ENCODE measurements around the gene WT1. TPM values are rescaled to one million over a fixed set of nuclear protein-coding genes. Genes with fewer than 3 reads are reported as not detected.

Gene WT1
- total and polyA plus RNA-seq, 2 of the 8 experiments (the other 6 are each of a cell fraction or from before 2014, with no cell fraction given), result 0.05 to 0.17 TPM

DNA sequence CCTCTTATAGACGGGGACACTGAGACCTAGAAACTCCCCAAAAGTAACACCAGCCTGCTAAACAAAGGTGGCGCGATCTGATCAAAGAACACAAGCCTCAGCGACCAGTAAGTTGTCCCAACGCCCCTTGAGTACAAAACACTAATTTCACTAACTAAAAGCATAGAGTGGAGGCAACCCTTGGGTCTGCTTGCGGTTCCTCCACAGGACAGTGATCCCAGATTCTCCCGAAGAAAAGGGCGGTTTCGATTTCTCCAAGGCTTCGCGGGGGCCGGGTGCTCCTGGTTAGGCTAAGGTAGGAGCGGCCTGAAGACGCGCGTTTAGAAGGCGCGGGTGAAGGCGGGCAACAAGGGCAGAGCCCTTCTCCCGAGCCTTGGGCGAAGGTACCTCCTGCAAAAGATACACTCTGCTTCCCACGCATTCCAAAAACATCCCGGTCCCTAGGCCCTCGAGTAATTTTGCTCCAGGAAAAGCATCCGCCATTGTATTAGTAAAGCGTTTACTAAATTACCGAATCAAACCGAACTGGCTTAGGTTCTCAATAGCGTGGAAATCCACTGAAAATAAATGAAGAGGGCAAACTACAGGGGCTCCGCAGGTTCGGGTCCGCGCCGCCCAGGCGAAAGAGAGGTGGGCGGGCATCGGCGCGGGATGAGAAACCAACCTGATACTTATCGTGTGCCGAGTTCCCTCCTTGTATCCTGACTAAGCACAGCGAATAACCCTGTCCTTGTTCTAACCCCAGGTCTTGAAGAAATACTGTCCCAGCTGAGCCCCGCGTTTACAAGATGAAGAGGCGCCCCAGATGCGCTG is 2.0 kb downstream of the WT1 start:
- Histone ChIP-seq H3K56ac (replicated peaks; ENCODE audit: insufficient read length, low read depth, low read length) (no peak overlapping the region), H3K4me2 (ENCODE audit: insufficient read depth in 1 of 2, low read depth in 2 of 2, low read length in 2 of 2) (peak overlapping the region; percentile 55 to 86; a peak in 2 of 4 replicates), H3K23me2 (ENCODE audit: low read depth, low read length) (peaks cover 14% of the 10 kb centered on the region; the same call in 1 of the 2 replicates), H2AFZ (ENCODE audit: low read length) (no peak overlapping the region), H4K91ac (replicated peaks; ENCODE audit: insufficient read length, low read length) (no peak overlapping the region), H4K8ac (ENCODE audit: extremely low read depth, insufficient read depth, low read length) (no peak overlapping the region), H3K79me2 (ENCODE audit: control insufficient read depth in 1 of 2, insufficient read depth in 2 of 2, low read length in 2 of 2) (no peaks in the 10 kb centered on the region), H2BK120ac (replicated peaks; ENCODE audit: low read depth, low read length) (no peak overlapping the region), H3K36me3 (ENCODE audit: control insufficient read depth in 2 of 4, insufficient read depth in 4 of 4, low read length in 3 of 4) (peaks cover 0 to 9% (median 0%) of the 10 kb centered on the region in 4 experiments; a peak in 1 of 8 replicates), H3K9me3 (ENCODE audit: insufficient read depth in 2 of 2, low read depth in 1 of 2, low read length in 1 of 2) (no peaks in the 10 kb centered on the region), H3K4ac (replicated peaks; ENCODE audit: insufficient read length, low read depth, low read length) (no peak overlapping the region), H3K23ac (ENCODE audit: insufficient read length) (no peak overlapping the region), H3K4me3 (ENCODE audit: extremely low read depth in 1 of 4, insufficient read depth in 2 of 4, low read depth in 3 of 4, low read length in 4 of 4) (no peak overlapping the region; a peak in 2 of 8 replicates), H3K9ac (replicated peaks in 1 of 4; ENCODE audit: extremely low read depth in 1 of 4, low read depth in 3 of 4, low read length in 3 of 4) (no peak overlapping the region), H4K5ac (ENCODE audit: insufficient read length, low read depth, low read length) (no peak overlapping the region), H3K27me3 (replicated peaks in 1 of 4; ENCODE audit: control insufficient read depth in 3 of 4, extremely low read depth in 1 of 4, insufficient read depth in 3 of 4, low read length in 3 of 4) (peaks cover 96 to 100% (median 100%) of the 10 kb centered on the region in 4 experiments), H2BK12ac (ENCODE audit: low read depth, low read length) (peak overlapping the region; percentile 75; the same call in 1 of the 2 replicates), H2BK20ac (ENCODE audit: low read length) (0 out of 2 replicates have a peak overlapping the region, but pooled peaks have one; percentile 18), H3K14ac (ENCODE audit: insufficient read length) (no peak overlapping the region), H3K18ac (ENCODE audit: extremely low read depth, low read length) (no peak overlapping the region), H3K4me1 (replicated peaks in 1 of 4; ENCODE audit: control insufficient read depth in 3 of 4, insufficient read depth in 4 of 4, low read length in 3 of 4) (peaks cover 0 to 33% (median 13%) of the 10 kb centered on the region in 4 experiments; a peak in 6 of 7 replicates), H3K27ac (ENCODE audit: low read depth, low read length) (no peak overlapping the region), H4K20me1 (replicated peaks in 1 of 2; ENCODE audit: control insufficient read depth in 1 of 2, insufficient read depth in 2 of 2, low read length in 2 of 2) (peaks cover 13 to 26% of the 10 kb centered on the region in 2 experiments), H2AK5ac (ENCODE audit: low read depth, low read length) (no peak overlapping the region), H3K79me1 (ENCODE audit: low read depth, low read length) (no peaks in the 10 kb centered on the region), H2BK5ac (ENCODE audit: low read depth, low read length) (no peak overlapping the region), H2BK15ac (ENCODE audit: low read length) (peak overlapping the region; percentile 92; the same call in 1 of the 2 replicates)
- CTCF ChIA-PET (ENCODE audit: partially characterized antibody), result interaction anchor here (1.0 to 1.2 kb wide), 4 partner anchors 12 to 109 kb away, joined by 3 to 4 read pairs (median 4); no protein-coding TSS in a partner anchor
- POLR2A ChIA-PET (ENCODE audit: partially characterized antibody), result interaction anchor here (0.6 kb wide), 1 partner anchor 81 kb away, joined by 4 read pairs; no protein-coding TSS in a partner anchor
- WGBS, 2 experiments (ENCODE audit: extremely low coverage in 1 of 2, insufficient coverage in 1 of 2, insufficient read length in 1 of 2, insufficient replicate concordance in 2 of 2, low coverage in 1 of 2, low lambda C conversion rate in 2 of 2, missing lambda C conversion rate in 1 of 2), result 8% methylated on average over 41 of the region's 46 CpGs; no CpG with 5 or more reads in 1 of the 2 experiments
- DNase-seq (ENCODE audit: low read depth in 1 of 2, low spot score in 2 of 2) (peak in 1 of 2 experiments; percentile 50), FAIRE-seq (no peak)
- TF ChIP-seq GTF2F1 (IDR thresholded peaks at IDR 0.05; ENCODE audit: borderline replicate concordance, low read depth, low read length) (no peak), ASH2L (IDR thresholded peaks at IDR 0.05; ENCODE audit: low read length) (peak; percentile 9), PHF8 (conservative IDR thresholded peaks at IDR 0.05; ENCODE audit: low read depth, low read length) (no peak), POLR2AphosphoS5 (IDR thresholded peaks at IDR 0.05; ENCODE audit: low read depth, low read length) (no peak), KDM5A (IDR thresholded peaks at IDR 0.05; ENCODE audit: low read length) (no peak), NRF1 (IDR thresholded peaks at IDR 0.05; ENCODE audit: low read depth, low read length) (no peak), RFX5 (IDR thresholded peaks at IDR 0.05; ENCODE audit: borderline replicate concordance, low read depth, low read length) (no peak)
- TF ChIP-seq, protein P1, sequence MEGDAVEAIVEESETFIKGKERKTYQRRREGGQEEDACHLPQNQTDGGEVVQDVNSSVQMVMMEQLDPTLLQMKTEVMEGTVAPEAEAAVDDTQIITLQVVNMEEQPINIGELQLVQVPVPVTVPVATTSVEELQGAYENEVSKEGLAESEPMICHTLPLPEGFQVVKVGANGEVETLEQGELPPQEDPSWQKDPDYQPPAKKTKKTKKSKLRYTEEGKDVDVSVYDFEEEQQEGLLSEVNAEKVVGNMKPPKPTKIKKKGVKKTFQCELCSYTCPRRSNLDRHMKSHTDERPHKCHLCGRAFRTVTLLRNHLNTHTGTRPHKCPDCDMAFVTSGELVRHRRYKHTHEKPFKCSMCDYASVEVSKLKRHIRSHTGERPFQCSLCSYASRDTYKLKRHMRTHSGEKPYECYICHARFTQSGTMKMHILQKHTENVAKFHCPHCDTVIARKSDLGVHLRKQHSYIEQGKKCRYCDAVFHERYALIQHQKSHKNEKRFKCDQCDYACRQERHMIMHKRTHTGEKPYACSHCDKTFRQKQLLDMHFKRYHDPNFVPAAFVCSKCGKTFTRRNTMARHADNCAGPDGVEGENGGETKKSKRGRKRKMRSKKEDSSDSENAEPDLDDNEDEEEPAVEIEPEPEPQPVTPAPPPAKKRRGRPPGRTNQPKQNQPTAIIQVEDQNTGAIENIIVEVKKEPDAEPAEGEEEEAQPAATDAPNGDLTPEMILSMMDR (IDR thresholded peaks at IDR 0.05; ENCODE audit: control extremely low read depth in 1 of 3, insufficient read depth in 1 of 3, low read depth in 1 of 3, low read length in 3 of 3), result no peak

All from H1 (cell line).